DMS153 (cell line): ENCODE data around the gene LENG8.
"Not testable (repeated sequence)": the region's sequence is repeated elsewhere in the genome, so short reads cannot be mapped to it uniquely, and the experiment has no call there.

Experiments used
- DNase-seq: peaks from one replicate; lab custom pipeline; 2025; lab: John Stamatoyannopoulos, UW

Gene LENG8

GRCh38 chr19:54461613-54462012, 12.6 kb downstream of the LENG8 start:
- DNase-seq = no peak

- no peak for DNase-seq
Observed at GRCh38 chr19:54462047-54462654, 13.2 kb downstream of the LENG8 start.

GRCh38 chr19:54462655-54463530, 13.9 kb downstream of the LENG8 start:
- DNase-seq = no peak

DNA sequence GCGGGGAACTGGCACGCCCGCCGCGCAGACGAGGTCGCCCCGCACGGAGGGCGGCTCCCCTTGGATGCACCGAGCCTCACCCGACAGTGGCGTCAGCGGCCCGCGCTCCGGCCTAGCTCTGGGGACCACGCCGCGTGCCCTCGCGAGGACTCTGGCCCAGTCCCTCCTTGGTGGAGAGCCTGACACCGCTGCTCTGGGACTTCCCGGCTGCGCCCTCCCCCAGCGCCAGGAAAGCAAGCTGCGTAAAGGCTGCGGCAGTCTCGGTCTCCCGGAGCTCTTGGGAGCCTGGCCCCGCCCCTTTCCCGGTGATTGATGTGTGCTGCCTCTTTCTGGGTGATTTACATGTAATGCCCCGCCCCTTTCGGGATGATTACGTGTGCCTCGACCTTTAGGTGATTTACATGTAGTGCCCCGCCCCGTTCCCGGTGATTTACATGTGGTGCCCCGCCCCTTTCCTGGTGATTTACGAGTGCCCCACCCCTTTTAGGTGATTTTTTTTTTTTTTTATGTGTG, 14.6 kb downstream of the LENG8 start, which contains the start of gene LENG9:
LENG9 (minus strand) TSS at position 248 of the 513 bp plus-strand sequence. CDS start 252 bp downstream, outside the sequence.
- DNase-seq = peak; percentile 100

DNA sequence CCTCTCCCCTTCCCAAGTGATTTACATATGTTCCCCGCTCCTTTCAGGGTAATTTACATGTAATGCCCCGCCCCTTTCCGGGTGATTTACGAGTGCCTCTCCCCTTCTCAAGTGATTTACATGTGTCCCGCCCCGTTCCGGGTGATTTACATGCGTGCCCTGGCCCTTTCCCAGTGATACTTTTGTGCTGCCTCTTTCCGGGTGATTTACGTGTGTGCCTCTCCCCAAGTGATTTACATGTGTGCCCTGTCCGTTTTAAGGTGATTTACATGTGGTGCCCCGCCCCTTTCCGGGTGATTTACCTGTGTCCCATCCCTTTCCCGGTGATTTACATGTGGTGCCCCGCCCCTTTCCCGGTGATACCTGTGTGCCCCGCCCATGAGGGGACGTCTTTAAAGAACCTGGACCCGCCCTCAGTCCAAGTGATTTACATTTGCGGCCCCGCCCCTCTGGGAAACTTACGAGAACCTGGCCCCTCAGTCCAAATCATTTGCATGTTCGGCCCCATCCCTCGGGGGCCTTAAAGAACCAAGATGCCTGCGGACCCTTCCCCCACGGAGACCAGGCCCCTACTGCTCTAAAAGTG, 15.1 kb downstream of the LENG8 start:
- DNase-seq = peak; percentile 100

DNA sequence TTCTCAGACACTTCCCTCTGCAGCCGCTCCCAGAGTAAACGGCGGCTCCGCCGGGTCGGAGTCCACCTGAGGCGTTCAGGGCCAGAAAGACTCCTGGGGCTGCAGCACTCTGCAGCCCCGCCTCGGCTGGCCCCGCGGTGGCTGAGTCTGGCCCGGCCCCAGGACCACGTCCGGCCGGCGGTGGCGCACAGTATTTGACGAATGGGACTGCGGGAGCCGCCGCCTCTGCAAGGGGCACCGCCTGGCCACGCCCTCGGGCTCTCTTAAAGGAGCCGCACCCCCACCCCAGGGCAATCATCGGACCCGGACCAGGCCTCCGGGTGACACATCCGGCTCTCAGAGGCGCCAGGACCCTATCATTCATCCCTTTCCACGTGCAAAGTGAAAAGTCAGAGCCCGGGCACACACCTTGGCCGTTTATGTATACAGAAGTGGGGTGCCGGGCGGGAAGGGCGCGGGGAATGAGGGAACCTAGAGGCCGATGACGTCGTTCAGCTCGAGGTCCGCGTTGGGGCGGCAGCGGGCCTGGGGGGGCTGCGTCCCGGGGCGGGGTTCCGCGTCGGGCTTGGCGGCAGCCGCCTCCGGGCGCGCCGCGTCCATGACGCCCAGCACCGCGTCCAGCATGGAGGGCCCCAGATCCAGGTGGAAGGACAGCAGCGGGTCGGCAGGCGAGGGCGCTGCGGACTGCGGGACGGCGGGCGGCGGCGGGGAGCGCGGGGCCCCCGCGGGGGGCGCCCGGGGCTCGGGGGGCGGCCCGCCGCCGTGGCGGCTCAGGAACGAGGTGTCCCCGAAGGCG, 15.8 kb downstream of the LENG8 start:
- peak; percentile 81 for DNase-seq

DNA sequence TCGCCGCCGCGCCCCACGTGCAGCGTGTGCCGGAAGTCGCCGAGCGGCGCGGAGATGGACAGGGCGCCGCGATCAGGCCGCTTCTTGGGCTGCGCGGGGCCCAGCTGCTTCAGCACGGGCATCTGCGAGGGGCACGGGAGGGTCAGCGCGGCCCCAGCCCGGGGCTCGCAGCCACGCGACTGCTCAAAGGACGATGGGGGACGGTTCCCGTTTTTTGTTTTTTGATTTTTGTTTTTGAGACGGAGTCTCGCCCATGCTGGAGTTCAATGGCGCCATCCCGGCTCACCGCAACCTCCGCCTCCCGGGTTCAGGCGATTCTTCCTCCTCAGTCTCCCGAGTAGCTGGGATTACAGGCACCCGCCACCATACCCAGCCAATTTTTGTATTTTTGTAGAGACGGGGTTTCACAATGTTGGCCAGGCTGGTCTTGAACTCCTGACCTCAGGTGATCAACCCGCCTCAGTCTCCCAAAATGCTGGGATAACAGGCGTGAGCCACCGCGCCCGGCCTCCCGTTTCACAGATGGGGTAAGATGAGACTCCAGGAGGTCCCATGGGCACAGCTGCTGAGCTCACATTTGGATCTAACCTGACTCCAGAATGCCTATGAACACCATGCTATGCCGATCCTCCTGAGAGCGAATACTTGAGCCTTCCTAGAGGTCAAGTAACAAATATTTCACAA, 16.6 kb downstream of the LENG8 start:
- DNase-seq = no peak

DNA sequence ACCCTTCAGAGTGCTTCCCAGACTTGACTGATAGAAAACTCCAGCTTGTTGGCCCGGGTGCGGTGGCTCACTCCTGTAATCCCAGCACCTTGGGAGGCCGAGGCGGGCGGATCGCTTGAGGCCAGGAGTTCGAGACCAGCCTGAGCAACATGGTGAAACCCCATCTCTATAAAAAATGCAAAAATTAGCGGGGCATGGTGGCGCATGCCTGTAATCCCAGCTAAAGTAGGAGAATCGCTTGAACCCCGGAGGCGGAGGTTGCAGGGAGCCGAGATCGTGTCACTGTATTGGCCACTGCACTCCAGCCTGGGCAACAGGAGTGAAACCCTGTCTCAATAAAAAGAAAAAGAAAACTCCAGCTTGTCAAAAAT, 17.1 kb downstream of the LENG8 start:
- not testable (repeated sequence) for DNase-seq

GRCh38 chr19:54469496-54469934, 20.5 kb downstream of the LENG8 start:
- no peak for DNase-seq

GRCh38 chr19:54470276-54470887, 21.4 kb downstream of the LENG8 start:
- no peak for DNase-seq

GRCh38 chr19:54470991-54471782, 22.2 kb downstream of the LENG8 start:
- no peak for DNase-seq

- DNase-seq = peak; percentile 13
Observed at GRCh38 chr19:54473071-54473891, 24.3 kb downstream of the LENG8 start, which contains the start of gene CDC42EP5. Gene CDC42EP5, minus strand, starts transcription at chr19:54473296. Its CDS starts 7,749 bp downstream, at chr19:54465547.

- DNase-seq = no peak
Observed at GRCh38 chr19:54473892-54474372, 24.9 kb downstream of the LENG8 start.

- DNase-seq = no peak
Observed at GRCh38 chr19:54475706-54476105, 26.7 kb downstream of the LENG8 start.

DNA sequence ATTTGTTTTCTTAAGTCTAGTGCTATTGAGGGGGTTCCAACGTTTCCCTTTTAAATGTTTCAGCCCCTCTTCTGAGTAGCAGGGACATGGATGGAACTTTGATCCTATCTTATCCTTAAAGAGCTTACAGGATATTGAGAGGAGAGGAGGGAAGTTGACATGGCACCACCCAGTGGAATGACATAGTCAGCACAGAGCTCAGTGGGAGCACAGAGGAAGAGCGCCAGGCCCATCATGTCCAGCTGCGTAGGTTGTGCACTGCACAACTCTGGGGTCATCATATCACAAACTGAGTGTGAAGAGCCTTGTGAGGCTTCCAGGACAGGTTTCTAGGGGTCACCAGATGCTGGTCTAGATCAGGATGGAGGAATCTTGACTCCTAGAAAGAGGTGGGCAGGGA, 28.7 kb downstream of the LENG8 start:
- no peak for DNase-seq

GRCh38 chr19:54478677-54479266, 29.8 kb downstream of the LENG8 start:
- DNase-seq = no peak

- DNase-seq = no peak
Observed at GRCh38 chr19:54480051-54480450, 31.1 kb downstream of the LENG8 start.

- peak; percentile 39 for DNase-seq
Observed at GRCh38 chr19:54481326-54481930, 32.4 kb downstream of the LENG8 start.
